ENCODE results near the gene PPL.

- TF ChIP-seq SUZ12 (IDR thresholded peaks at IDR 0.05; ENCODE audit: extremely low read depth, insufficient read depth, insufficient read length) (no peak), ZNF274 (IDR thresholded peaks at IDR 0.05; ENCODE audit: low read depth, low read length) (no peak)
These were observed 10.0 kb downstream of the PPL start for GRCh38 chr16:4926928-4927327.
